ENCODE results near the gene SLCO4A1. TPM values are rescaled to one million over a fixed set of nuclear protein-coding genes. Genes with fewer than 3 reads are reported as not detected.

The SLCO4A1 gene
- polyA plus RNA-seq, 4 donors: 2.5 to 8.6 (median 3.0) TPM

- no peak for DNase-seq (ENCODE audit: low read depth in 4 of 4, low spot score in 3 of 4)
Observed at GRCh38 chr20:62710221-62710885, 68.0 kb downstream of the SLCO4A1 start.

- no peak for DNase-seq (ENCODE audit: low read depth in 4 of 4, low spot score in 3 of 4)
Observed at GRCh38 chr20:62710886-62711702, 68.8 kb downstream of the SLCO4A1 start.

- no peak for DNase-seq (ENCODE audit: low read depth in 4 of 4, low spot score in 3 of 4)
Observed at GRCh38 chr20:62711703-62712101, 69.4 kb downstream of the SLCO4A1 start.

- DNase-seq (ENCODE audit: low read depth in 4 of 4, low spot score in 3 of 4): no peak
Observed at GRCh38 chr20:62712606-62713005, 70.3 kb downstream of the SLCO4A1 start.

- DNase-seq (ENCODE audit: low read depth in 4 of 4, low spot score in 3 of 4): no peak
Observed at GRCh38 chr20:62714006-62714405, 71.7 kb downstream of the SLCO4A1 start.

- no peak for DNase-seq (ENCODE audit: low read depth in 4 of 4, low spot score in 3 of 4)
Observed at GRCh38 chr20:62714799-62715198, 72.5 kb downstream of the SLCO4A1 start.

GRCh38 chr20:62715201-62715600 is 72.9 kb downstream of the SLCO4A1 start:
- no peak for DNase-seq (ENCODE audit: low read depth in 4 of 4, low spot score in 3 of 4)

- DNase-seq (ENCODE audit: low read depth in 4 of 4, low spot score in 3 of 4): no peak
Observed at GRCh38 chr20:62716198-62716940, 74.1 kb downstream of the SLCO4A1 start.

- DNase-seq (ENCODE audit: low read depth in 4 of 4, low spot score in 3 of 4): no peak
Observed at GRCh38 chr20:62716941-62717310, 74.6 kb downstream of the SLCO4A1 start.

- no peak for DNase-seq (ENCODE audit: low read depth in 4 of 4, low spot score in 3 of 4)
Observed at GRCh38 chr20:62717933-62718332, 75.6 kb downstream of the SLCO4A1 start.

GRCh38 chr20:62718546-62718945 is 76.2 kb downstream of the SLCO4A1 start:
- DNase-seq (ENCODE audit: low read depth in 4 of 4, low spot score in 3 of 4): no peak

- no peak for DNase-seq (ENCODE audit: low read depth in 4 of 4, low spot score in 3 of 4)
Observed at GRCh38 chr20:62719250-62719935, 77.1 kb downstream of the SLCO4A1 start.

Other genes with a start within 250 kb of the SLCO4A1 start
- 10 to 100 TPM in 3 of 4 donors, 1 to 10 TPM in 1; 9.4 to 11.8 (median 10.4) TPM for gene CABLES2, start 235.2 kb upstream of the SLCO4A1 start, polyA plus RNA-seq (ENCODE audit: insufficient read length in 4 of 4)
- 1 to 10 TPM; 1.4 to 2.3 (median 1.7) TPM for gene RBBP8NL, start 215.0 kb upstream of the SLCO4A1 start, polyA plus RNA-seq (ENCODE audit: insufficient read length in 4 of 4)
- gene GATA5, start 166.5 kb upstream of the SLCO4A1 start, polyA plus RNA-seq (ENCODE audit: insufficient read length in 4 of 4): 1 to 10 TPM; 6.9 to 7.6 (median 7.3) TPM
- gene NTSR1, start 66.3 kb downstream of the SLCO4A1 start, polyA plus RNA-seq (ENCODE audit: insufficient read length in 4 of 4): 1 to 10 TPM; 1.0 to 1.4 (median 1.2) TPM
- gene MRGBP, start 154.0 kb downstream of the SLCO4A1 start, polyA plus RNA-seq (ENCODE audit: insufficient read length in 4 of 4): 10 to 100 TPM; 15.7 to 17.1 (median 16.6) TPM
- gene OGFR, start 162.3 kb downstream of the SLCO4A1 start, polyA plus RNA-seq (ENCODE audit: insufficient read length in 4 of 4): 10 to 100 TPM; 23.8 to 36.0 (median 25.0) TPM
- gene COL9A3, start 174.5 kb downstream of the SLCO4A1 start, polyA plus RNA-seq (ENCODE audit: insufficient read length in 4 of 4): 10 to 100 TPM; 17.6 to 29.2 (median 24.0) TPM
- gene TCFL5, start 219.3 kb downstream of the SLCO4A1 start, polyA plus RNA-seq (ENCODE audit: insufficient read length in 4 of 4): 10 to 100 TPM; 12.7 to 13.4 (median 13.0) TPM

Measured in right renal pelvis (tissue), 4 donors.